K562 (cell line): ENCODE results near the gene CYFIP2. TPM values are rescaled to one million over a fixed set of nuclear protein-coding genes. Genes with fewer than 3 reads are reported as not detected.

Source experiments
- ATAC-seq: fragments of 200-7000 bp; cut with Tn5 transposase; 3 replicates; pipeline ENCODE4 v1.9.1; 2020; ENCODE audit warnings: moderate library complexity
- BruUV-seq: library from RNA; stranded (reverse); fragments of 400-500 nt; replicated peaks from 2 replicates; lab custom pipeline; 2021; lab: Mats Ljungman, UMichigan
- CTCF ChIA-PET: fragments of 300-600 bp; formaldehyde crosslinking; extraction: SDS; loops from one replicate; lab custom pipeline; 2021; ENCODE audit warnings: low intra/inter-chr PET ratio; lab: Yijun Ruan, JAX
- POLR2A ChIA-PET: fragments of 300-600, 350-650 bp; sonication (Branson Sonifier 250); formaldehyde crosslinking; extraction: SDS; loops from one replicate; lab custom pipeline; 2021; ENCODE audit warnings: antibody characterized with exemption, inconsistent platforms; lab: Yijun Ruan, JAX
- DNase-seq, 4 experiments: peaks; one replicate each; pipeline versions ENCODE4 v3.0.0 to v3.0.0-alpha.2; 2011 to 2018; ENCODE audit warnings: low spot score in 3 of 4, mixed read lengths in 3 of 4; ENCODE audit errors: extremely low read depth in 1 of 4
- FAIRE-seq: peaks from 2 replicates; lab custom pipeline; 2011; peaks lifted over from hg19 to GRCh38; lab: Jason Lieb, UNC
- H2AFZ ChIP-seq: 2 replicates; pipeline ENCODE4 v1.6.0; 2011; ENCODE audit warnings: low read depth, low read length, control low read depth, inconsistent platforms
- H3K27ac ChIP-seq: fragments of 200-600 bp; 3 replicates; pipeline ENCODE4 v1.8.0; 2011; ENCODE audit warnings: low read depth, mild to moderate bottlenecking, control low read depth, inconsistent platforms, low read length, moderate library complexity, mixed read lengths; ENCODE audit errors: extremely low read depth
- H3K27me3 ChIP-seq, 2 experiments: fragments of 300-600 bp in 1 of 2; 2 replicates in 1 of 2; 3 replicates in 1 of 2; pipeline versions ENCODE4 v1.6.0 to v1.8.0; 2011; ENCODE audit warnings: inconsistent platforms in 2 of 2, low read length in 2 of 2, mild to moderate bottlenecking in 1 of 2, mixed read lengths in 1 of 2, moderate library complexity in 1 of 2; ENCODE audit not compliant: control insufficient read depth in 2 of 2, insufficient read depth in 2 of 2
- H3K36me3 ChIP-seq: fragments of 300-600 bp; 3 replicates; pipeline ENCODE4 v1.8.0; 2011; ENCODE audit warnings: mild to moderate bottlenecking, low read length, inconsistent platforms; ENCODE audit not compliant: control insufficient read depth, insufficient read depth
- H3K4me1 ChIP-seq, 2 experiments: fragments of 200-600 bp in 1 of 2; replicated peaks in 1 of 2; 2 replicates in 1 of 2; 3 replicates in 1 of 2; pipeline versions ENCODE4 v1.5.1 to v1.8.0; 2011; ENCODE audit warnings: inconsistent platforms in 2 of 2, low read length in 2 of 2, mild to moderate bottlenecking in 1 of 2, mixed read lengths in 1 of 2, moderate library complexity in 1 of 2; ENCODE audit not compliant: control insufficient read depth in 2 of 2, insufficient read depth in 2 of 2
- H3K4me2 ChIP-seq: 2 replicates; pipeline ENCODE4 v1.6.1; 2011; ENCODE audit warnings: low read length, control low read depth, inconsistent platforms, mixed read lengths; ENCODE audit not compliant: insufficient read depth
- H3K4me3 ChIP-seq: fragments of 200-600 bp; sonication (generic), shearing (Covaris generic); 2 replicates; pipeline ENCODE4 v1.5.1; 2016; ENCODE audit warnings: control low read depth, inconsistent platforms
- H3K79me2 ChIP-seq: fragments of 200-600 bp; 3 replicates; pipeline ENCODE4 v1.8.0; 2011; ENCODE audit warnings: low read length, inconsistent platforms; ENCODE audit not compliant: control insufficient read depth, insufficient read depth
- H3K9ac ChIP-seq, 2 experiments: 2 replicates each; pipeline versions ENCODE4 v1.6.0 to v1.6.1; 2011; ENCODE audit warnings: low read depth in 2 of 2, low read length in 2 of 2, control low read depth in 1 of 2, inconsistent platforms in 1 of 2, mild to moderate bottlenecking in 1 of 2, mixed read lengths in 1 of 2; ENCODE audit not compliant: insufficient read depth in 1 of 2
- H3K9me1 ChIP-seq: one replicate; pipeline ENCODE4 v1.6.0; 2011; ENCODE audit warnings: inconsistent platforms, mild to moderate bottlenecking, low read length, moderate library complexity; ENCODE audit not compliant: control insufficient read depth, insufficient read depth
- H3K9me3 ChIP-seq: replicated peaks from 2 replicates; pipeline ENCODE4 v1.5.1; 2011; ENCODE audit warnings: low read depth, low read length, inconsistent platforms; ENCODE audit not compliant: control insufficient read depth, insufficient read depth
- H4K20me1 ChIP-seq: replicated peaks from 2 replicates; pipeline ENCODE4 v1.6.1; 2011; ENCODE audit warnings: low read length, inconsistent platforms, mixed read lengths; ENCODE audit not compliant: control insufficient read depth, insufficient read depth
- COPS2 ChIP-seq: fragments of 450-650 bp; conservative IDR thresholded peaks from 2 replicates; pipeline ENCODE4 v1.6.1; 2016; ENCODE audit warnings: mild to moderate bottlenecking, moderate library complexity
- CREM ChIP-seq: IDR thresholded peaks from 2 replicates; pipeline ENCODE4 v1.6.1; 2014; ENCODE audit warnings: antibody characterized with exemption, low read depth
- EGR1 ChIP-seq: fragments of 450-650 bp; conservative IDR thresholded peaks from 2 replicates; pipeline ENCODE4 v1.6.1; 2017; ENCODE audit warnings: mild to moderate bottlenecking
- EHMT2 ChIP-seq: fragments of 450-650 bp; IDR thresholded peaks from 2 replicates; pipeline ENCODE4 v1.6.1; 2018; ENCODE audit warnings: antibody characterized with exemption
- FOXJ2 ChIP-seq: fragments of 200-800 bp; sonication (Bioruptor generic); IDR thresholded peaks from 2 replicates; pipeline ENCODE4 v1.6.1; 2016; ENCODE audit warnings: missing genetic modification characterization, missing compliant biosample characterization
- JUN ChIP-seq, 2 experiments: sonication (generic) in 1 of 2; formaldehyde crosslinking in 1 of 2; IDR thresholded peaks; 2 replicates each; pipeline versions ENCODE4 v1.6.1 to v1.8.0; 2012 to 2022; ENCODE audit warnings: borderline replicate concordance in 2 of 2, mild to moderate bottlenecking in 2 of 2, improper control_type of control experiment in 1 of 2, low read depth in 1 of 2, low read length in 1 of 2, missing genetic modification reagents in 1 of 2
- KAT2B ChIP-seq: IDR thresholded peaks from one replicate; pipeline ENCODE4 v1.6.1; 2012; ENCODE audit warnings: low read depth, mild to moderate bottlenecking, control low read depth, inconsistent platforms, low read length, moderate library complexity
- KDM1A ChIP-seq, 2 experiments: fragments of 450-650 bp; IDR thresholded peaks; 2 replicates each; pipeline ENCODE4 v1.6.1; 2016; ENCODE audit warnings: mild to moderate bottlenecking in 2 of 2
- KLF13 ChIP-seq: fragments of 450-650 bp; IDR thresholded peaks from 2 replicates; pipeline ENCODE4 v1.6.1; 2016; ENCODE audit warnings: missing genetic modification characterization, low read depth, mild to moderate bottlenecking, missing compliant biosample characterization, moderate library complexity, borderline replicate concordance
- NFIC ChIP-seq: fragments of 450-650 bp; IDR thresholded peaks from 2 replicates; pipeline ENCODE4 v1.6.1; 2017; ENCODE audit warnings: mild to moderate bottlenecking, inconsistent platforms
- NR3C1 ChIP-seq: sonication (generic); formaldehyde crosslinking; IDR thresholded peaks from 2 replicates; pipeline ENCODE4 v1.8.1; 2022; ENCODE audit warnings: missing genetic modification reagents
- RFX5 ChIP-seq: IDR thresholded peaks from 2 replicates; pipeline ENCODE4 v1.6.1; 2011; ENCODE audit warnings: low read depth, mild to moderate bottlenecking, improper control_type of control experiment, low read length
- SMARCB1 ChIP-seq: IDR thresholded peaks from 2 replicates; pipeline ENCODE4 v1.6.1; 2011; ENCODE audit warnings: improper control_type of control experiment, low read depth; ENCODE audit not compliant: insufficient read length
- SOX6 ChIP-seq: fragments of 450-650 bp; IDR thresholded peaks from 2 replicates; pipeline ENCODE4 v1.6.1; 2014; ENCODE audit warnings: mild to moderate bottlenecking
- SRSF7 ChIP-seq: fragments of 200-400 bp; formaldehyde crosslinking; optimal IDR thresholded peaks from 2 replicates; pipeline ENCODE3; 2017; ENCODE audit warnings: mild to moderate bottlenecking, low read depth, low read length
- TAF1 ChIP-seq: IDR thresholded peaks from 2 replicates; pipeline ENCODE4 v1.6.1; 2011; ENCODE audit warnings: mild to moderate bottlenecking, low read length, moderate library complexity; ENCODE audit not compliant: insufficient read depth, control insufficient read depth, severe bottlenecking; ENCODE audit errors: extremely low read depth
- TGIF2 ChIP-seq: sonication (generic); formaldehyde crosslinking; IDR thresholded peaks from 2 replicates; pipeline ENCODE4 v1.8.1; 2022; ENCODE audit warnings: mild to moderate bottlenecking, missing genetic modification reagents, moderate library complexity
- ZBTB11 ChIP-seq, 3 experiments: fragments of 200-800 bp in 1 of 3; fragments of 250-450 bp in 1 of 3; fragments of 450-650 bp in 1 of 3; sonication (Bioruptor Pico) in 1 of 3; sonication (Bioruptor generic) in 1 of 3; formaldehyde crosslinking in 1 of 3; IDR thresholded peaks; 2 replicates each; pipeline versions ENCODE4 v1.6.1 to v1.8.0; 2016 to 2022; ENCODE audit warnings: mild to moderate bottlenecking in 2 of 3, missing genetic modification characterization in 2 of 3, missing compliant biosample characterization in 1 of 3, moderate library complexity in 1 of 3
- ZBTB17 ChIP-seq: fragments of 450-650 bp; formaldehyde crosslinking; IDR thresholded peaks from 2 replicates; pipeline ENCODE4 v1.4.0; 2020; ENCODE audit warnings: mild to moderate bottlenecking
- ZBTB7A ChIP-seq: IDR thresholded peaks from 2 replicates; pipeline ENCODE4 v1.6.1; 2011; ENCODE audit warnings: low read depth, mild to moderate bottlenecking, low read length, moderate library complexity, borderline replicate concordance; ENCODE audit not compliant: control insufficient read depth
- ZNF143 ChIP-seq: sonication (generic); formaldehyde crosslinking; IDR thresholded peaks from 2 replicates; pipeline ENCODE4 v1.9.0; 2022; ENCODE audit warnings: mild to moderate bottlenecking, missing genetic modification reagents
- ZNF384 ChIP-seq: IDR thresholded peaks from 2 replicates; pipeline ENCODE4 v1.6.1; 2012; ENCODE audit warnings: low read depth, low read length, improper control_type of control experiment
- WGBS: fragments of 100-300 bp; shearing (Covaris generic); methylation state at CpG from one replicate; pipeline ENCODE4 v1.1.6; 2016; ENCODE audit warnings: low coverage, mixed read lengths; ENCODE audit not compliant: insufficient coverage; ENCODE audit errors: missing lambda C conversion rate; 5-methylcytosine and 5-hydroxymethylcytosine counted together
- in situ Hi-C: fragments of 300-500 bp; cut with MboI; formaldehyde crosslinking; loops from 4 replicates; pipeline ENCODE4 v1.15.0; 2018; ENCODE audit warnings: inconsistent platforms, mixed read lengths
- intact Hi-C: fragments of 100-400 bp; cut with micrococcal nuclease; formaldehyde crosslinking; loops from 2 replicates; pipeline ENCODE4 v1.14.2; 2022
- polyA plus RNA-seq, 8 experiments: library from polyadenylated mRNA; depleted of rRNA in 4 of 8; stranded (reverse) in 5 of 8; unstranded in 3 of 8; fragments of >200 nt; fragmentation: Nextera tagmentation in 2 of 8; fragmentation: Illumina TruSeq in 1 of 8; extraction: Ambion mirVana in 2 of 8; extraction: Trizol in 1 of 8; gene quantifications; 2 replicates each; pipeline versions ENCODE4 v1.2.1 to v1.2.3, GENCODE V29; 2011 to 2014; ENCODE audit warnings: inconsistent platforms in 1 of 8, missing spikeins in 1 of 8
- total RNA-seq, 7 experiments: library from RNA; depleted of rRNA in 6 of 7; stranded (reverse); fragments of >200 nt in 6 of 7; fragmentation: Illumina TruSeq in 2 of 7; extraction: Trizol in 2 of 7; gene quantifications; 2 replicates each; pipeline versions ENCODE4 v1.2.1 to v1.2.3, GENCODE V29; 2011 to 2021; ENCODE audit warnings: low replicate concordance in 1 of 7

CYFIP2 gene
- total and polyA plus RNA-seq, 9 of the 15 experiments (the other 6 are each of a cell fraction or from before 2014, with no cell fraction given): 0.76 to 2.9 (median 1.4) TPM; not detected in 1

GRCh38 chr5:157312492-157312891, 46.6 kb downstream of the CYFIP2 start (continued):
- no peak for TF ChIP-seq TGIF2
- TF ChIP-seq CREM: peak; percentile 65
- no peak for TF ChIP-seq ZBTB17 (CRISPR knock-in tag)
- TF ChIP-seq SMARCB1: no peak
- TF ChIP-seq ZBTB7A: no peak
- no peak for TF ChIP-seq KDM1A (IDR thresholded peaks at IDR 0.05)
- no peak for TF ChIP-seq COPS2
- TF ChIP-seq TAF1: no peak
- no peak for TF ChIP-seq NFIC
- TF ChIP-seq SRSF7: no peak
- no peak for TF ChIP-seq RFX5
- TF ChIP-seq, all 486 proteins: peak for 10

GRCh38 chr5:157322581-157322980, 56.7 kb downstream of the CYFIP2 start:
- CTCF ChIA-PET: interaction anchor here (0.7 kb wide), 1 partner anchor 72 kb away, joined by 3 read pairs; no protein-coding TSS in a partner anchor
- H3K9me3 ChIP-seq: no peaks in the 10 kb centered on the region
- BruUV-seq: no TSS peak
- no peaks in the 10 kb centered on the region for H3K4me1 ChIP-seq
- H3K4me3 ChIP-seq: no peak overlapping the region
- H4K20me1 ChIP-seq: peaks cover 2% of the 10 kb centered on the region; the same call in 1 of the 2 replicates
- no peaks in the 10 kb centered on the region for H3K36me3 ChIP-seq
- no peak overlapping the region for H3K27ac ChIP-seq
- no peak overlapping the region; a peak in 1 of 4 replicates for H3K9ac ChIP-seq
- no peaks in the 10 kb centered on the region for H3K79me2 ChIP-seq
- H3K27me3 ChIP-seq: peaks cover 2 to 38% of the 10 kb centered on the region in 2 experiments; a peak in 4 of 5 replicates
- DNase-seq (no peak), ATAC-seq (no peak), FAIRE-seq (no peak)
- no peak overlapping the region for H2AFZ ChIP-seq
- 20% methylated on average over 9 of the region's 13 CpGs for WGBS
- POLR2A ChIA-PET: interaction anchor here (0.7 kb wide), 1 partner anchor 95 kb away, joined by 3 read pairs; no protein-coding TSS in a partner anchor
- intact Hi-C loops: no loop called here
- H3K9me1 ChIP-seq: no peaks in the 10 kb centered on the region
- H3K4me2 ChIP-seq: no peak overlapping the region
- in situ Hi-C loops: no loop called here
- TF ChIP-seq KLF13 (tag) (no peak), EGR1 (no peak), KAT2B (no peak), JUN (IDR thresholded peaks at IDR 0.05; ENCODE audit: borderline replicate concordance, low read depth, low read length) (no peak), JUN (CRISPR knock-in tag; IDR thresholded peaks at IDR 0.05; ENCODE audit: borderline replicate concordance) (no peak), FOXJ2 (tag) (no peak), ZBTB11 (CRISPR knock-in tag; IDR thresholded peaks at IDR 0.05) (no peak), ZNF384 (no peak), SOX6 (no peak), NR3C1 (CRISPR knock-in tag) (no peak), EHMT2 (no peak), ZNF143 (no peak)
